MCF 10A (cell line): ENCODE measurements around the gene WFDC9. TPM values are rescaled to one million over a fixed set of nuclear protein-coding genes. Genes with fewer than 3 reads are reported as not detected.
"Not testable (repeated sequence)": the region's sequence is repeated elsewhere in the genome, so short reads cannot be mapped to it uniquely, and the experiment has no call there.

Experiments
- Bru-seq: library from RNA; stranded (reverse); fragments of 400-500 nt; gene quantifications from one replicate; lab custom pipeline; 2021; lab: Mats Ljungman, UMichigan
- BruChase-seq, 2 experiments: library from RNA; stranded (reverse); fragments of 400-500 nt; gene quantifications; one replicate each; lab custom pipeline; 2021; lab: Mats Ljungman, UMichigan
- BruUV-seq: library from RNA; stranded (reverse); fragments of 400-500 nt; replicated peaks from 2 replicates; lab custom pipeline; 2021; lab: Mats Ljungman, UMichigan
- CTCF ChIA-PET: fragments of 300-600 bp; sonication (Branson Sonifier 250); formaldehyde crosslinking; extraction: SDS; loops from one replicate; lab custom pipeline; 2021; ENCODE audit warnings: antibody characterized with exemption, inconsistent platforms; lab: Yijun Ruan, JAX
- POLR2A ChIA-PET: fragments of 300-600, 350-650 bp; sonication (Branson Sonifier 250); formaldehyde crosslinking; extraction: SDS; loops from one replicate; lab custom pipeline; 2020; ENCODE audit warnings: antibody characterized with exemption, inconsistent platforms; lab: Yijun Ruan, JAX
- DNase-seq: peaks from one replicate; pipeline ENCODE4 v3.0.0-alpha.2; 2018; ENCODE audit not compliant: unreplicated experiment
- H3K27ac Mint-ChIP-seq: one replicate; pipeline ENCODE4 v1.8.0; 2022; ENCODE audit warnings: mild to moderate bottlenecking, low read depth, mixed read lengths; ENCODE audit not compliant: unreplicated experiment
- H3K27me3 Mint-ChIP-seq: one replicate; pipeline ENCODE4 v1.8.0; 2022; ENCODE audit warnings: mixed read lengths; ENCODE audit not compliant: insufficient read depth, unreplicated experiment
- H3K36me3 Mint-ChIP-seq: one replicate; pipeline ENCODE4 v1.8.0; 2022; ENCODE audit warnings: mild to moderate bottlenecking, moderate library complexity, mixed read lengths; ENCODE audit not compliant: insufficient read depth, unreplicated experiment
- H3K4me1 Mint-ChIP-seq: one replicate; pipeline ENCODE4 v1.8.0; 2022; ENCODE audit warnings: mixed read lengths; ENCODE audit not compliant: insufficient read depth, unreplicated experiment
- H3K4me3 Mint-ChIP-seq: one replicate; pipeline ENCODE4 v1.8.0; 2022; ENCODE audit warnings: mild to moderate bottlenecking, moderate library complexity, mixed read lengths; ENCODE audit not compliant: unreplicated experiment
- H3K9me3 Mint-ChIP-seq: one replicate; pipeline ENCODE4 v1.8.0; 2022; ENCODE audit warnings: mixed read lengths; ENCODE audit not compliant: unreplicated experiment
- intact Hi-C: fragments of 100-400 bp; cut with micrococcal nuclease; formaldehyde crosslinking; loops from 2 replicates; pipeline ENCODE4 v1.14.1; 2022
- long read RNA-seq: library from polyadenylated mRNA; stranded (forward); transcript quantifications from one replicate; pipeline ENCODE4 v2.0.0, GENCODE V29; 2022
- total RNA-seq: library from RNA; stranded (reverse); gene quantifications from 2 replicates; pipeline ENCODE4 v1.2.3, GENCODE V29; 2022
- TF ChIP-seq, protein P1 (sequence below): fragments of 200-600 bp; IDR thresholded peaks from one replicate; pipeline ENCODE4 v1.8.0; 2022; ENCODE audit warnings: antibody characterized with exemption, mild to moderate bottlenecking; ENCODE audit not compliant: unreplicated experiment

The WFDC9 gene
- total RNA-seq (not detected in 2 replicates), Bru-seq, nascent RNA (not detected), BruChase-seq, experiment 1, labeled RNA remaining after a 6-hour chase (not detected), BruChase-seq, experiment 2, labeled RNA remaining after a 2-hour chase (not detected)
- long read RNA-seq = 0 reads

DNA sequence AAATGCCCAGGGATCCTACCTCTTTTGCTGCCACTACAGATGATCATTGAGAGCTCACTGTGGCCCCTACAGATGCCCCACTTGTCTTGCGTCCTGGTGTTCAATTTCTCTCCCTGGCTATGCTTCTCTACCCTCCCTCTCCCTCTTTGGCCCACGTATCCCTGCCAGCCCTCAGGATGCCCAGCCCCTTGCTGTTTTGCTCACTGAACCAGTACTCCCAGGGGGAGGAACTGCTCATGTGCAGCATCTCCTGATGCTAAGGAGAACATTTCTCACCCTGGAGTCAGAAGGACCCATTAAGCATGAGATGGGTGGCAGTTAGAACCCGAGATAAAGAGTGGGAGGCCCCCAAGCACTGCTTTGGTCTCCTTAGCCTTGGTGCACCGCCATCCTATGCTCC is at the start of gene WFDC9:
TSS of gene WFDC9 (minus strand) at position 101 of the 400 bp plus-strand sequence. CDS start 21,103 bp downstream, outside the sequence.
- H3K27ac Mint-ChIP-seq = no peak within 1 kb of the TSS
- no peaks in the 10 kb centered on the region for H3K9me3 Mint-ChIP-seq
- CTCF ChIA-PET = no interaction called here
- POLR2A ChIA-PET = no interaction called here
- intact Hi-C loops = no loop called here
- peaks cover 38% of the 10 kb centered on the region for H3K27me3 Mint-ChIP-seq
- no TSS peak for BruUV-seq
- no peak within 1 kb of the TSS for H3K4me3 Mint-ChIP-seq
- no peaks in the 10 kb centered on the region for H3K36me3 Mint-ChIP-seq
- no peak for DNase-seq
- TF ChIP-seq, protein P1, sequence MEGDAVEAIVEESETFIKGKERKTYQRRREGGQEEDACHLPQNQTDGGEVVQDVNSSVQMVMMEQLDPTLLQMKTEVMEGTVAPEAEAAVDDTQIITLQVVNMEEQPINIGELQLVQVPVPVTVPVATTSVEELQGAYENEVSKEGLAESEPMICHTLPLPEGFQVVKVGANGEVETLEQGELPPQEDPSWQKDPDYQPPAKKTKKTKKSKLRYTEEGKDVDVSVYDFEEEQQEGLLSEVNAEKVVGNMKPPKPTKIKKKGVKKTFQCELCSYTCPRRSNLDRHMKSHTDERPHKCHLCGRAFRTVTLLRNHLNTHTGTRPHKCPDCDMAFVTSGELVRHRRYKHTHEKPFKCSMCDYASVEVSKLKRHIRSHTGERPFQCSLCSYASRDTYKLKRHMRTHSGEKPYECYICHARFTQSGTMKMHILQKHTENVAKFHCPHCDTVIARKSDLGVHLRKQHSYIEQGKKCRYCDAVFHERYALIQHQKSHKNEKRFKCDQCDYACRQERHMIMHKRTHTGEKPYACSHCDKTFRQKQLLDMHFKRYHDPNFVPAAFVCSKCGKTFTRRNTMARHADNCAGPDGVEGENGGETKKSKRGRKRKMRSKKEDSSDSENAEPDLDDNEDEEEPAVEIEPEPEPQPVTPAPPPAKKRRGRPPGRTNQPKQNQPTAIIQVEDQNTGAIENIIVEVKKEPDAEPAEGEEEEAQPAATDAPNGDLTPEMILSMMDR = no peak
- H3K4me1 Mint-ChIP-seq = no peaks in the 10 kb centered on the region

DNA sequence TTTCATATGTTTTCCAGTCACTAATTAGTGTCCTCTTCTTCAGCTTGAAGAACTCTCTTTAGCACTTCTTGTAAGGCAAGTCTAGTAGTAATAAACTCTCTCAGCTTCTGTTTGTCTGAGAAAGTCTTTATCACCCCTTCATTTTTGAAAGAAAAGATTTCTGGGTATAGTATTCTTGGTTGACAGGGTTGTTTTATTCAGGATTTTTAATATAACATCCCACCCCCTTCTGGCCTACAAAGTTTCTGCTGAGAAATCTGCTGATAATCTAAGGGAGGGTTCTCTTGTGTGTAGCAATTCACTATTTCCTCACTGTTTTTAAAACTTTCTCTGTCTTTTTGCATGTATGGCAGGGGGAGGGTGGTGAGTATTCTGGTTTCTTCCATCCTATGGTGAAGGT is 48.6 kb upstream of the WFDC9 start:
- Mint-ChIP-seq H3K4me3 (no peak overlapping the region), H3K36me3 (no peaks in the 10 kb centered on the region), H3K9me3 (no peaks in the 10 kb centered on the region), H3K4me1 (no peaks in the 10 kb centered on the region), H3K27me3 (peaks cover 51% of the 10 kb centered on the region), H3K27ac (no peak overlapping the region)
- no peak for DNase-seq
- POLR2A ChIA-PET = no interaction called here
- intact Hi-C loops = no loop called here
- BruUV-seq = no TSS peak
- TF ChIP-seq, protein P1 = no peak
- CTCF ChIA-PET = interaction anchor here (0.7 to 1.6 kb wide), 2 partner anchors 126 to 306 kb away, joined by 3 read pairs; no protein-coding TSS in a partner anchor

DNA sequence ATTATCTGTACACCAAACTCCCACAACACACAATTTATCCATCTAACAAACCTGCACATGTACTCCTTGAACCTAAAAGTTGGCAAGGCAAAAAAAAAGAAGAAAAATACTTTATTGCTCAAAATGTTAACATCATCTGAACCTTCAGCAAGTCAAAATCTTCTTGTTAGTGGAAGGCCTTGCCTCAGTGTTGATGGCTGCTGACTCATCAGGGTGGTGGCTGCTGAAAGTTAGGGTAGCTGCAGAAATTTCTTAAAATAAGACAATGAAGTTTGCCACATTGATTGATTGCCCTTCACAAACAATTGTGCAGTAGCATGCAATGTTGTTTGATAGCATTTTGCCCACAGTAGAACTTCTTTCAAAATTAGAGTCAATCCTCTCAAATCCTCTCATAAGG is 41.7 kb upstream of the WFDC9 start:
- TF ChIP-seq, protein P1 = no peak
- DNase-seq = no peak
- Mint-ChIP-seq H3K36me3 (no peaks in the 10 kb centered on the region), H3K27me3 (peaks cover 50% of the 10 kb centered on the region), H3K4me3 (no peak overlapping the region), H3K27ac (no peak overlapping the region), H3K9me3 (peaks cover 9% of the 10 kb centered on the region), H3K4me1 (no peaks in the 10 kb centered on the region)
- ChIA-PET POLR2A (no interaction called here), CTCF (interaction anchor here (0.6 to 0.7 kb wide), 2 partner anchors 165 to 353 kb away, joined by 3 read pairs; no protein-coding TSS in a partner anchor)
- intact Hi-C loops = no loop called here
- no TSS peak for BruUV-seq

DNA sequence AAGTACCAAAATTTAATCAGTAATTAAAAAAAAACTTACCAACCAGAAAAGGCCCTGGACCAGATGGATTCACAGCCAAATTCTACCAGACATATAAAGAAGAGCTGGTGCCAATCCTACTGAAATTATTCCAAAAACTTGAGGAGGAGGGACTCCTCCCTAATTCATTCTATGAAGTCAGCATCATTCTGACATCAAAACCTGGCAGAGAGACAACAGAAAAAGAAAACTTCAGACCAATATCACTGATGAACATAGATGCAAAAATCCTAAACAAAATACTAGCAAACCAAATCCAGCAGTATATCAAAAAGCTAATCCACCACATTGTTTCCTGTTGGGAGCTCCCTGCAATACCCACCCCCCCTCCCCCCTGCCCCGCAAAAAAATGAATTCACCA is 39.1 kb upstream of the WFDC9 start, which contains the start of gene WFDC11:
TSS of gene WFDC11 (minus strand) at position 101 of the 400 bp plus-strand sequence. CDS start 19,639 bp downstream, outside the sequence.
- peaks cover 9% of the 10 kb centered on the region for H3K9me3 Mint-ChIP-seq
- no peak within 1 kb of the TSS for H3K27ac Mint-ChIP-seq
- H3K36me3 Mint-ChIP-seq = no peaks in the 10 kb centered on the region
- no peaks in the 10 kb centered on the region for H3K4me1 Mint-ChIP-seq
- CTCF ChIA-PET = no interaction called here
- DNase-seq = no peak
- peaks cover 48% of the 10 kb centered on the region for H3K27me3 Mint-ChIP-seq
- no peak within 1 kb of the TSS for H3K4me3 Mint-ChIP-seq
- TF ChIP-seq, protein P1 = no peak
- POLR2A ChIA-PET = interaction anchor here (0.7 kb wide), 1 partner anchor 16 kb away, joined by 3 read pairs; no protein-coding TSS in a partner anchor
- BruUV-seq = no TSS peak
- intact Hi-C loops = no loop called here

DNA sequence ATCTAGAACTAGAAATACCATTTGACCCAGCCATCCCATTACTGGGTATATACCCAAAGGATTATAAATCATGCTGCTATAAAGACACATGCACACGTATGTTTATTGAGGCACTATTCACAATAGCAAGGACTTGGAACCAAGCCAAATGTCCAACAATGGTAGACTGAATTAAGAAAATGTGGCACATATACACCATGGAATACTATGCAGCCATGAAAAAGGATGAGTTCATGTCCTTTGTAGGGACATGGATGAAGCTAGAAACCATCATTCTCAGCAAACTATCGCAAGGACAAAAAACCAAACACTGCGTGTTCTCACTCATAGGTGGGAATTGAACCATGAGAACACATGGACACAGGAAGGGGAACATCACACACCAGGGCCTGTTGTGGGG is 26.0 kb upstream of the WFDC9 start:
- intact Hi-C loops, BruUV-seq, H3K36me3 Mint-ChIP-seq: not testable (repeated sequence)

DNA sequence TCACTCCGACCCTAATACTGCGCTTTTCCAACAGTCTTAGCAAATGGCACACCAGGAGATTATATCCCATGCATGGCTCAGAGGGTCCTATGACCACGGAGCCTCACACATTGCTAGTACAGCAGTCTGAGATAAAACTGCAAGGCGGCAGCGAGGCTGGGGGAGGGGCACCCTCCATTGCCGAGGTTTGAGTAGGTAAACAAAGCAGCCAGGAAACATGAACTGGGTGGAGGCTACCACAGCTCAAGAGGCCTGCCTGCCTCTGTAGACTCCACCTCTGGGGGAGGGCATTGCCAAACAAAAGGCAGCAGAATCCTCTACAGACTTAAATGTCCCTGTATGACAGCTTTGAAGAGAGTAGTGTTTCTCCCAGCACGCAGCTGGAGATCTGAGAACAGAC is 20.6 kb upstream of the WFDC9 start:
- POLR2A ChIA-PET, H3K36me3 Mint-ChIP-seq, BruUV-seq, DNase-seq, H3K9me3 Mint-ChIP-seq, H3K4me1 Mint-ChIP-seq, intact Hi-C loops, H3K27ac Mint-ChIP-seq, H3K4me3 Mint-ChIP-seq: not testable (repeated sequence)
- CTCF ChIA-PET = interaction anchor here (0.7 kb wide), 1 partner anchor 118 kb away, joined by 3 read pairs; no protein-coding TSS in a partner anchor
- H3K27me3 Mint-ChIP-seq = peaks cover 24% of the 10 kb centered on the region

More for the DNA sequence above, 26.0 kb upstream of the WFDC9 start:
- H3K9me3 Mint-ChIP-seq, DNase-seq, H3K4me3 Mint-ChIP-seq, H3K4me1 Mint-ChIP-seq, H3K27ac Mint-ChIP-seq, POLR2A ChIA-PET: not testable (repeated sequence)
- CTCF ChIA-PET = interaction anchor here (0.6 kb wide), 1 partner anchor 71 kb away, joined by 4 read pairs; no protein-coding TSS in a partner anchor
- H3K27me3 Mint-ChIP-seq = peaks cover 24% of the 10 kb centered on the region
